HG02981 (cell line): ENCODE results near the gene PLB1.

Experiments
- ATAC-seq: cut with Tn5 transposase; IDR thresholded peaks from one replicate; pipeline ENCODE4 v1.9.1; 2021; ENCODE audit warnings: mild to moderate bottlenecking, moderate library complexity; ENCODE audit not compliant: unreplicated experiment

Gene PLB1

DNA sequence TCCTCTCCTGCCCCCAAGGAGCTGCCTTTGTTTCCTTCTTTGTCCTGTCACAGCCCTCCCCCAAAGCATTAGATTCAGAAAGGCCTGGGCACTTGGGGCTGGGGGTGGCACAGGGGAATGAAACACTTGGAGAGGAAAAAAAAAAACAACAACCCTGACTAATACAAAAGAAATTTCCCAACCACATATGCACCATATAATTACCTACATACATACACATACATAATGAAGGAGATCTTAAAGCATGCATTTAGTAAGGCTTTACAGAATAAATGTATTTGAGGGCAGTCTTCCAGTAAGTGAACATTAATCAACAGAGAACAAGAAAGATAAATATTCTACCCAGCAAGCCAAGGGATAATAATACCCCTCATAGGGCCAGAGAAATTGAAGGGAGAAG is 185.7 kb downstream of the PLB1 start:
- ATAC-seq, result no peak

DNA sequence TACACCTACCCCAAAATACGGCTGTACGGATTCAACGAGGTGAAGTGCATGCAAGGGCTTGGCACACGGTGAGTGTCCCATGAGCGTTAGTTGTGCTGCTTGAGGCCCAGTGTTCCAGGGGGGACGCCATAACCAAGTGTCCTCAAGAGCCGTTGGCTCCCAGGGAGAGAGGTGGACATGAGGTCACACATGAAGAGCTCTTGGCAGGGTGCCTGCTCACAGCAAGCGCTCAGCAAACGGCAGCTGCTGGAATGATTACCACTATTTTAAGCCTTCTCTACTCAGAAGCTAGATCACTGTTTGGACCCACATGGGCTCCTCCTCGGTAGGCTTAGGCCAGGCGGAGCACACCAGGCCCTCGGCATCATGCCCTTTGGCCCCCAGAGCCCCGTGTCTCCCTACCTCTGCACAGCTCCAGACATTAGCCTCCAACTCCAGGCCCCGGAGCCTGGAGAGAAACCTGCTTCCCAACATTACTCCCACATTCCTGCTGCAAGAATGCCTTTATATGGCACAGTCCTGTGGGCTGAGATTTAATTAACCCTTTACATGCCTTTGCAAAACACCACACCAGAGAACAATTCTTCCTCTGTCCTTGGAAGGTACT is 187.3 kb downstream of the PLB1 start:
- ATAC-seq, result no peak

DNA sequence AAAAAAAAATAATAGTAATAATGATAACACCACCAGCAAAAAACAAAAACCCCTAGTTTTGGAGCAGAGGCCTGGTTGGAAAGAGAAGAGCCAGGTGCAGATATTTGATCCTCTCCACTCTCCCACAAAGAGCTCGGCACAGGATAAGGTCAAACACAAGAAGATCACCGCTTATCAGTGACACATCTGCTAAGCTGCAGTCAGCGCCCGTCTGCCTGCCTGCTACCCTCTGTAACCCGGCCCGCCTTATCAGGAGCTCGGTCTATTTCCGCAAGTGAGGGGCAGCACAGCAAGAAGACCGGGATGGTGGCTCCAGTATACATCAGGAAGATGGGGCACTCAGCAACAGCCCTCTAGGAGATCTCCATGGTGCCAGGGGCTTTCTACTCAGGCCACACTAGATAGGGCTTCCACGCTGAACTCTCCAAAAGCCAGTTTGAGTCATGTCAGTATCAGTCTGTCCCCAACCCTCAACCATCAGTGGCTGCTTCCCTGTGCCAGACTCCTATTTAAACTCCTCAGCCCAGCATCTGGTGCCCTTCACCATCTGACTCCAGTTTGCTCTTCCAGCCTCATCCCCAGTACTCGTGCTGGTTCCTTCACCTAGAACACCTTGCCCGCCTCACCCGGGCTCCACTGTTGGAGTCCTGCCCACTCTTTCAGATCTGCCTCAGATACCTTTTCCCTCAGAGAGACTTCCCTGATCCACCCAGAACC is 188.4 kb downstream of the PLB1 start:
- no peak for ATAC-seq

DNA sequence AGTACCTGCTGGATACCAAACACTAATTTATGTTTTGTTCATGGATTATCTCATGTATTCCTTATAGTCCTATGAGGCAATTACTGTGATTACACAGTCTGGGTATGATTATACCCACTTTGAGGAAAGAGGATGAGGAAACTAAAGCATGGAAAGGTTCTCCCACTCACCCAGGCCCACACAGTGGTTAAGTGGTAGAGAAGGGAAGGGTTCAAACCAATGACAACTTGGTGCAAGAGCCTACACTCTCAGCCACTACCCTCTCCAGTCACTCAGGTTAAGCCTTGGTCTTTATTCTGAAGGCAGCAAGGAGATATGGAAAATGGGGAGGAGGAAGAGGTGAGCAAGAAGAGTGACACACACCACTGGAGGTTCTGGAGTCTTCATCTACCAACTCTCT is 191.3 kb downstream of the PLB1 start:
- ATAC-seq, result no peak

DNA sequence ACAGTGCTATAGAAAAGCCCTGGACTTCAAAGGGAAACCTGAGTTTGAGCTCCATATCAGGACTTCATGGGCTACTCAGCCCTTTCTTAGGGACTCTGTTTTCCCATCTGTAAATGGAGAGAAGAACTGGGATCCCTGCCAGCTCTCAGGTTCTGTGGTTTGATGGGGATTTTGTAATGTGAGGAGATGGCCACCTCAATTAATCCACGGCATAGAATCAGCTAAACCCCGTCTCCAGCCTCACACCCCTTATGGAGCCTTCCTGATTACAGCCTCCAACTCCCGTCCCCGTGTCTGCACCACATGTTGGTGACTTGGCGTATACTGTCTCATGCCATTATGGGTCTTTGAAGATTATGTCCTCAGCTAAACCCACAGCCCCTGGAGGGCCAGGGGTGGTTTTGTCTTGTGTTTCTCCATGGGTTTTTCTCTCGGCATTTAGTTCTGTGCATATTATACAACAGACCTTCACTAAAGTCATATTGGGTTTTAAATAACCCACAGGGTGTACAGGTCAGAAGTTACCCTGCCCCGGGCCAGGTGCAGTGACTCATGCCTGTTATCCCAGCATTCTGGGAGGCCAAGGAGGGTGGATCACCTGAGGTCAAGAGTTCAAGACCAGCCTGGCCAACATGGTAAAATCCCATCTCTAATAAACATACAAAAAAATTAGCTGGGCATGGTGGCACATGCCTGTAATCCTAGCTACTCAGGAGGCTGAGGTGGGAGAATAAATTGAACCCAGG is 192.0 kb downstream of the PLB1 start:
- ATAC-seq, result no peak

DNA sequence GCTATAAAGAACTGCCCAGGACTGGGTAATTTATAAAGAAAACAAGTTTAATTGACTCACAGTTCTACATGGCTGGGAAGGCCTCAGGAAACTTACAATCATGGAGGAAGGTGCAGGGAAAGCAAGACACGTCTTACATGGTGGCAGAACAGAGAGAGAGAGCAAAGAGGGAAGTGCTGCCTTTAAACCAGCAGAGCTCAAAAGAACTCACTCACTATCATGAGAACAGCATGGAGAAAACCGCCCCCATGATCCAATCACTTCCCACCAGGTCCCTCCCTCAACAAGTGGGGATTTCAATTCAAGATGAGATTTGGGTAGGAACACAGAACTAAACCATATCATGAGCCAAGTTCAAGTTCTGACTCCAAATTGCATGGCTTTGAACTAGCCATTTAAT is 193.0 kb downstream of the PLB1 start:
- ATAC-seq, result no peak

DNA sequence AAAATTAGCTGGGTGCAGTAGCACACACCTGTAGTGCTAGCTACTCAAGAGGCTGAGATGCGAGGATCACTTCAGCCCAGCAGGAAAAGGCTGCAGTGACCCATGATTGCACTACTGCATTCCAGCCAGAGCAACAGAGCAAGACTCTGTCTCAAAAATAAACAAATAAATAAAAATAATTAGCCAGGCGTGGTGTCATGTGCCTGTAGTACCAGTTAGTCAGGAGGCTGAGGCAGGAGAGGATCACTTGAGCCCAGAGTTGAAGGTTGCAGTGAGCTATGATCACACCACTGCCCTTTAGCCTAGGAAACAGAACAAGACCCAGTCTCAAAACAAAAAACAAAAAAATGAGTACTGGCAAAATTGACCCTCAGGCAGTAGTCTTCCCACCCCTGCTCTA is 193.9 kb downstream of the PLB1 start:
- no peak for ATAC-seq

DNA sequence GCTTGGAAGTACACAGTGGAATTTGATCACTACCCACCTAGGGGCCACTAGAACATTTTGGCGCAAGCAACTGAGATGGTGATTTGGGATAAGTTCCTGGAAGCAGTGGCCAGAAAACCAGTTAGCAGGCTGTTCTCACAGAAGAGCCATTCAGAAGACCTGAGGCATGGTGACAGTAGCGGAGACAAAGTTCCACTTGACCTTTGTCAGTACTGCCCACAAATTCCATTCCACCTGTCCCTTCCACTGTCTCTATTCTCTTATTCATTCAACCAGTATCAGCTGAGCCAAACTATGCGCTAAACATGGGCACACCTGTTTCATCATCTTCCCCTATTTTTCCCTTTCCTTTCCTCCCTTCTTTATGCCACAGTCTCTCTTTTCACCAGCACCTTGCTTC is 196.6 kb downstream of the PLB1 start:
- ATAC-seq, result no peak

DNA sequence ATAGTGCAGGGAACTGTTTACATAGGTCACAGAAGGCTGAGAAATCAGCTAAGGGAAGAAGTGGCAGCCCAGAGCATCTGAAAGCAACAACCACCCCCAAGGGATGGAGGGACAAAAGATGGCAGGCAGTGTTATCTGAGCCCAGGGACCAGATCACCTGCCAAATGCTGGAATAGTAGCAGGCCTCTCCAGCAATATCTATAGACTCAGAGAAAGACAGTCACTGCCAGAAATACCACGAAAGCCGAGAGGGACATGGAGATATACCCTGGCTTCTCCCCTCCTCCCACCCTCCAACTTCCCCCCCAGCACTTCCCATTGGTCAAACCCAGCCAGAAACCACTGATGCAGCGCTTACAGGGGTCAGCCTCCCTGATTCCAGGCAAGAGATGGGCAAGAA is 197.4 kb downstream of the PLB1 start:
- ATAC-seq, result no peak
